Activated CD4-positive, alpha-beta T cell treated with anti-CD3 and anti-CD28 coated beads for 4 hours (primary cell): ENCODE results near the gene KLK1.
"Not testable (repeated sequence)": the region's sequence is repeated elsewhere in the genome, so short reads cannot be mapped to it uniquely, and the experiment has no call there.

Experiments used
- DNase-seq, 2 donors: peaks; one replicate each; pipeline ENCODE4 v3.0.0-alpha.2; 2020

Gene KLK1

GRCh38 chr19:50791594-50792271 lies 31.9 kb downstream of the KLK1 start:
- no peak for DNase-seq

- no peak for DNase-seq
These were observed 32.6 kb downstream of the KLK1 start for GRCh38 chr19:50790922-50791467.

GRCh38 chr19:50790396-50790795 lies 33.2 kb downstream of the KLK1 start, which contains the start of gene ACP4:
Gene ACP4 (plus strand): TSS chr19:50790415. CDS start chr19:50790415, 0 bp downstream.
- no peak for DNase-seq

- DNase-seq: no peak
These were observed 38.3 kb downstream of the KLK1 start for GRCh38 chr19:50785329-50785728.

GRCh38 chr19:50784710-50785109 lies 38.9 kb downstream of the KLK1 start:
- DNase-seq: no peak

GRCh38 chr19:50783848-50784152 lies 39.8 kb downstream of the KLK1 start:
- DNase-seq: not testable (repeated sequence)

- DNase-seq: no peak
These were observed 42.7 kb downstream of the KLK1 start for GRCh38 chr19:50780753-50781435.

- DNase-seq: no peak
These were observed 43.8 kb downstream of the KLK1 start for GRCh38 chr19:50779504-50780457.

- DNase-seq: no peak
These were observed 44.6 kb downstream of the KLK1 start for GRCh38 chr19:50778906-50779430.

- no peak for DNase-seq
These were observed 45.7 kb downstream of the KLK1 start for GRCh38 chr19:50777830-50778303.

GRCh38 chr19:50777261-50777660 lies 46.3 kb downstream of the KLK1 start:
- DNase-seq: no peak

- no peak for DNase-seq
These were observed 47.5 kb downstream of the KLK1 start for GRCh38 chr19:50776131-50776530.

- DNase-seq: not testable (repeated sequence)
These were observed 50.1 kb downstream of the KLK1 start for GRCh38 chr19:50773454-50773853.

GRCh38 chr19:50772912-50773311 lies 50.7 kb downstream of the KLK1 start:
- not testable (repeated sequence) for DNase-seq

GRCh38 chr19:50772476-50772875 lies 51.1 kb downstream of the KLK1 start:
- DNase-seq: no peak

- no peak for DNase-seq
These were observed 52.7 kb downstream of the KLK1 start for GRCh38 chr19:50770888-50771287.

- not testable (repeated sequence) for DNase-seq
These were observed 53.4 kb downstream of the KLK1 start, which contains the start of gene GPR32 for GRCh38 chr19:50770164-50770563. Gene GPR32 (plus strand): TSS chr19:50770464. CDS start chr19:50770601, 137 bp downstream.
